Loucy (cell line): ENCODE results near the gene DAP.

Experiments used
- H2AFZ ChIP-seq: fragments of 200-600 bp; sonication (generic); 2 replicates; pipeline ENCODE4 v1.6.0; 2016; ENCODE audit warnings: antibody characterized with exemption, mild to moderate bottlenecking, low read length, moderate library complexity
- H3F3A ChIP-seq: fragments of 200-600 bp; 2 replicates; pipeline ENCODE4 v1.6.0; 2016; ENCODE audit warnings: antibody characterized with exemption, low read depth, mild to moderate bottlenecking
- H3K27me3 ChIP-seq: fragments of 200-600 bp; sonication (generic); 2 replicates; pipeline ENCODE4 v1.6.1; 2014; ENCODE audit warnings: low read length, mild to moderate bottlenecking; ENCODE audit not compliant: insufficient read depth, poor library complexity, severe bottlenecking
- H3K36me3 ChIP-seq: fragments of 200-600 bp; sonication (generic); 2 replicates; pipeline ENCODE4 v1.6.1; 2016; ENCODE audit warnings: low read length; ENCODE audit not compliant: insufficient read depth
- H3K4me1 ChIP-seq: fragments of 200-600 bp; sonication (generic); 2 replicates; pipeline ENCODE4 v1.5.1; 2014; ENCODE audit warnings: low read length, mild to moderate bottlenecking; ENCODE audit not compliant: insufficient read depth, poor library complexity, severe bottlenecking
- H3K4me2 ChIP-seq: fragments of 200-600 bp; sonication (generic); 2 replicates; pipeline ENCODE4 v1.6.0; 2014; ENCODE audit warnings: antibody characterized with exemption, low read length, low read depth, mild to moderate bottlenecking; ENCODE audit not compliant: poor library complexity, severe bottlenecking
- H3K4me3 ChIP-seq: fragments of 200-600 bp; sonication (generic); 2 replicates; pipeline ENCODE4 v1.5.1; 2014; ENCODE audit warnings: low read length, mild to moderate bottlenecking, mixed read lengths; ENCODE audit not compliant: poor library complexity, severe bottlenecking
- H3K79me2 ChIP-seq: fragments of 200-600 bp; sonication (generic); 2 replicates; pipeline ENCODE4 v1.6.1; 2014; ENCODE audit warnings: low read length; ENCODE audit not compliant: insufficient read depth
- H3K9ac ChIP-seq: fragments of 200-600 bp; sonication (generic); 2 replicates; pipeline ENCODE4 v1.6.0; 2014; ENCODE audit warnings: mild to moderate bottlenecking, low read depth, low read length, moderate library complexity; ENCODE audit not compliant: poor library complexity, severe bottlenecking
- H3K9me2 ChIP-seq: fragments of 200-600 bp; sonication (generic); replicated peaks from 2 replicates; pipeline ENCODE4 v1.6.1; 2016; ENCODE audit warnings: low read depth, low read length, mixed read lengths
- H3K9me3 ChIP-seq: fragments of 200-600 bp; sonication (generic); 2 replicates; pipeline ENCODE4 v1.6.1; 2014; ENCODE audit warnings: mild to moderate bottlenecking, antibody characterized with exemption, low read length, low read depth; ENCODE audit not compliant: insufficient read depth
- H4K20me1 ChIP-seq: fragments of 200-600 bp; sonication (generic); 2 replicates; pipeline ENCODE4 v1.6.0; 2014; ENCODE audit warnings: antibody characterized with exemption, low read length, mild to moderate bottlenecking; ENCODE audit not compliant: insufficient read depth, poor library complexity, severe bottlenecking
- EZH2phosphoT487 ChIP-seq: fragments of 200-600 bp; IDR thresholded peaks from 2 replicates; pipeline ENCODE4 v1.6.1; 2018; ENCODE audit warnings: antibody characterized with exemption, mild to moderate bottlenecking, moderate library complexity, borderline replicate concordance
- TF ChIP-seq, protein P1 (sequence below): fragments of 200-600 bp; sonication (generic); conservative IDR thresholded peaks from 2 replicates; pipeline ENCODE4 v1.5.1; 2014; ENCODE audit warnings: mild to moderate bottlenecking, antibody characterized with exemption, low read length

DAP gene

GRCh38 chr5:10700516-10700915 lies 60.5 kb downstream of the DAP start:
- H3K36me3 ChIP-seq, result no peaks in the 10 kb centered on the region; the same call in 1 of the 2 replicates
- no peak overlapping the region for H3K9ac ChIP-seq
- H3K9me2 ChIP-seq, result no peaks in the 10 kb centered on the region
- H3K4me1 ChIP-seq, result peaks cover 25% of the 10 kb centered on the region
- H2AFZ ChIP-seq, result no peak overlapping the region
- H3K4me2 ChIP-seq, result no peak overlapping the region
- 0 out of 2 replicates have a peak, but pooled peaks cover 4% of the 10 kb centered on the region for H3K79me2 ChIP-seq
- H3K27me3 ChIP-seq, result no peaks in the 10 kb centered on the region
- peaks cover 11% of the 10 kb centered on the region for H4K20me1 ChIP-seq
- no peaks in the 10 kb centered on the region for H3K9me3 ChIP-seq
- TF ChIP-seq, protein P1, sequence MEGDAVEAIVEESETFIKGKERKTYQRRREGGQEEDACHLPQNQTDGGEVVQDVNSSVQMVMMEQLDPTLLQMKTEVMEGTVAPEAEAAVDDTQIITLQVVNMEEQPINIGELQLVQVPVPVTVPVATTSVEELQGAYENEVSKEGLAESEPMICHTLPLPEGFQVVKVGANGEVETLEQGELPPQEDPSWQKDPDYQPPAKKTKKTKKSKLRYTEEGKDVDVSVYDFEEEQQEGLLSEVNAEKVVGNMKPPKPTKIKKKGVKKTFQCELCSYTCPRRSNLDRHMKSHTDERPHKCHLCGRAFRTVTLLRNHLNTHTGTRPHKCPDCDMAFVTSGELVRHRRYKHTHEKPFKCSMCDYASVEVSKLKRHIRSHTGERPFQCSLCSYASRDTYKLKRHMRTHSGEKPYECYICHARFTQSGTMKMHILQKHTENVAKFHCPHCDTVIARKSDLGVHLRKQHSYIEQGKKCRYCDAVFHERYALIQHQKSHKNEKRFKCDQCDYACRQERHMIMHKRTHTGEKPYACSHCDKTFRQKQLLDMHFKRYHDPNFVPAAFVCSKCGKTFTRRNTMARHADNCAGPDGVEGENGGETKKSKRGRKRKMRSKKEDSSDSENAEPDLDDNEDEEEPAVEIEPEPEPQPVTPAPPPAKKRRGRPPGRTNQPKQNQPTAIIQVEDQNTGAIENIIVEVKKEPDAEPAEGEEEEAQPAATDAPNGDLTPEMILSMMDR, result no peak
- no peak for TF ChIP-seq EZH2phosphoT487
- no peak overlapping the region for H3K4me3 ChIP-seq
- H3F3A ChIP-seq, result no peaks in the 10 kb centered on the region; the same call in 1 of the 2 replicates

DNA sequence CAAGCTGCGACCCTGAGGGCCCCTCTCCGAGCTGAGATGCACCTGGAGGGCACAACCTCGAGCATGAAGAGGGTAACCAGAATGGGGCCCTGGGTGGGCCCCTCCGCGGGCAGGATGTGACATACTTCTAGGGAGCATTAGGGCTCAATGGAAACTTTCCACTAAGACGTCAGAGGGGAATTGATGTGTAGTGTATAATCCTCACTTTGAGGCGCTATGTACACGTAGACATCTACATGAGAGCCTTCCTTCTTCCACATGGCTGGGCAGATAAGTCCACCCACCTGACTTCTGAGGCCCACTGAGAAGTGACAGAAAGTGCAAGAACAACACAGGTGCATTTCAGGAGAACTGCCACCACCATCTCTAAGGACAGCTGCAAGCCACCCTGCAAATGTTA lies 61.0 kb downstream of the DAP start:
- Histone ChIP-seq H3K4me3 (no peak overlapping the region), H4K20me1 (peaks cover 11% of the 10 kb centered on the region), H2AFZ (no peak overlapping the region), H3K79me2 (0 out of 2 replicates have a peak, but pooled peaks cover 4% of the 10 kb centered on the region), H3K9ac (no peak overlapping the region), H3K27me3 (no peaks in the 10 kb centered on the region), H3K4me1 (peaks cover 19% of the 10 kb centered on the region), H3F3A (no peaks in the 10 kb centered on the region; the same call in 1 of the 2 replicates), H3K9me3 (no peaks in the 10 kb centered on the region), H3K4me2 (no peak overlapping the region), H3K36me3 (no peaks in the 10 kb centered on the region; the same call in 1 of the 2 replicates), H3K9me2 (no peaks in the 10 kb centered on the region)
- no peak for TF ChIP-seq EZH2phosphoT487
- TF ChIP-seq, protein P1, result no peak

DNA sequence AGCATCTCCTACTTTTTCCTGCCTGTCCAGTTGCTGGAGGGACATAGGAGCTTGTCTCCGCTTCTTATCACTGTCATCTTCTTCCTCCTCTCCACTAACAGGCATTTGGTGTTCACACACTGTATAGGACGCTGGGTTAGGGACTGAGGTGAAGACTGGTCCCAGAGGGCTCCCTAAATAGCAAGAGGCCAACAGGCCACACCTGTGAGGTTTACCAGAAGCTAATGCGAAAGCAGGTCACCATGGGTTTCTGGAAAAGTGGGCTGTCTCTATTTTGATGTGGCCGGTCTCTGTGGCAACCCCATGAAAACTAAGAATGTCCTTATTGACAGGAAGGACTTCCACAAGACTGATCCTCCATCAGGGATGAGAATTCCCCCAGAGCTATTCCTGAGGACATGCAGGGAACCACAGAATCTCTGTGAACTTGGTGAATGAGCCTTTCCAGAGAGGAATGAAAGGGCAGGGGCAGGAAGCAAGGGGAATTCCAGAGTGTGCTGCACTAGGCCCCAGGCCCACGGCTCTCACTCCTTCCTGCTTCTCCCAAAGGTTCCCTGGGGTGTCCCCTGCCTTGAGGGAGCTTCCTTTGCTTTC lies 61.7 kb downstream of the DAP start:
- 0 out of 2 replicates have a peak, but pooled peaks cover 4% of the 10 kb centered on the region for H3K79me2 ChIP-seq
- H3K36me3 ChIP-seq, result no peaks in the 10 kb centered on the region; the same call in 1 of the 2 replicates
- no peaks in the 10 kb centered on the region for H3K9me2 ChIP-seq
- no peaks in the 10 kb centered on the region for H3K27me3 ChIP-seq
- H3F3A ChIP-seq, result no peaks in the 10 kb centered on the region
- H3K4me2 ChIP-seq, result no peak overlapping the region
- peaks cover 13% of the 10 kb centered on the region for H3K4me1 ChIP-seq
- H3K4me3 ChIP-seq, result no peak overlapping the region
- no peak overlapping the region for H3K9ac ChIP-seq
- peaks cover 11% of the 10 kb centered on the region for H4K20me1 ChIP-seq
- no peak overlapping the region for H2AFZ ChIP-seq
- H3K9me3 ChIP-seq, result no peaks in the 10 kb centered on the region
- TF ChIP-seq EZH2phosphoT487, result no peak
- TF ChIP-seq, protein P1, result no peak
